GM23338 (cell line): ENCODE measurements around the gene MYCN. TPM values are rescaled to one million over a fixed set of nuclear protein-coding genes. Genes with fewer than 3 reads are reported as not detected.

Source experiments
- ATAC-seq: fragments of 200-7000 bp; cut with Tn5 transposase; 3 replicates; pipeline ENCODE4 v1.9.1; 2020
- DNase-seq: peaks from one replicate; pipeline ENCODE4 v3.0.0-alpha.2; 2015; ENCODE audit warnings: low spot score
- H2AFZ ChIP-seq: fragments of 200-600 bp; sonication (generic); 2 replicates; pipeline ENCODE4 v1.8.0; 2016; ENCODE audit warnings: antibody characterized with exemption, mild to moderate bottlenecking, moderate library complexity
- H3F3A ChIP-seq: fragments of 200-600 bp; sonication (generic); replicated peaks from 2 replicates; pipeline ENCODE4 v1.8.0; 2017; ENCODE audit warnings: antibody characterized with exemption, mixed run types, low read depth
- H3K27ac ChIP-seq: fragments of 200-600 bp; sonication (generic); 2 replicates; pipeline ENCODE4 v1.6.1; 2016; ENCODE audit warnings: low read depth
- H3K27me3 ChIP-seq: fragments of 200-600 bp; sonication (generic); 2 replicates; pipeline ENCODE4 v1.8.0; 2016; ENCODE audit warnings: mild to moderate bottlenecking, mixed run types, moderate library complexity; ENCODE audit not compliant: insufficient read depth
- H3K36me3 ChIP-seq: fragments of 200-600 bp; sonication (generic); 2 replicates; pipeline ENCODE4 v1.8.0; 2016; ENCODE audit warnings: mild to moderate bottlenecking; ENCODE audit not compliant: insufficient read depth
- H3K4me1 ChIP-seq: fragments of 200-600 bp; sonication (generic); 2 replicates; pipeline ENCODE4 v1.8.0; 2016; ENCODE audit warnings: mild to moderate bottlenecking, moderate library complexity; ENCODE audit not compliant: insufficient read depth
- H3K4me2 ChIP-seq: fragments of 200-600 bp; sonication (generic); 2 replicates; pipeline ENCODE4 v1.7.1; 2017; ENCODE audit warnings: mixed run types
- H3K4me3 ChIP-seq: fragments of 200-600 bp; sonication (generic); 2 replicates; pipeline ENCODE4 v1.6.1; 2016; ENCODE audit warnings: mixed run types
- H3K79me2 ChIP-seq: fragments of 200-600 bp; sonication (generic); replicated peaks from 2 replicates; pipeline ENCODE4 v1.8.0; 2017; ENCODE audit warnings: mild to moderate bottlenecking; ENCODE audit not compliant: insufficient read depth
- H3K9me2 ChIP-seq: fragments of 200-600 bp; sonication (generic); 2 replicates; pipeline ENCODE4 v1.8.0; 2017; ENCODE audit not compliant: insufficient read depth
- H4K20me1 ChIP-seq: fragments of 200-600 bp; sonication (generic); replicated peaks from 2 replicates; pipeline ENCODE4 v1.8.0; 2017; ENCODE audit warnings: mild to moderate bottlenecking; ENCODE audit not compliant: insufficient read depth
- H3K27ac Mint-ChIP-seq: 2 replicates; pipeline ENCODE4 v1.8.0; 2020; ENCODE audit warnings: inconsistent platforms, mild to moderate bottlenecking, moderate library complexity, mixed read lengths
- H3K27me3 Mint-ChIP-seq: 3 replicates; pipeline ENCODE4 v1.8.0; 2022; ENCODE audit warnings: low read depth, mild to moderate bottlenecking, moderate library complexity, mixed read lengths, inconsistent platforms; ENCODE audit not compliant: insufficient read depth, poor library complexity
- H3K36me3 Mint-ChIP-seq: 3 replicates; pipeline ENCODE4 v1.8.0; 2021; ENCODE audit warnings: low read depth, mild to moderate bottlenecking, inconsistent platforms, moderate library complexity, mixed read lengths
- H3K4me1 Mint-ChIP-seq: 3 replicates; pipeline ENCODE4 v1.8.0; 2020; ENCODE audit warnings: mild to moderate bottlenecking, inconsistent platforms, mixed read lengths
- H3K4me3 Mint-ChIP-seq: 3 replicates; pipeline ENCODE4 v1.8.0; 2021; ENCODE audit warnings: moderate library complexity, mild to moderate bottlenecking, inconsistent platforms, mixed read lengths
- H3K9me3 Mint-ChIP-seq: 3 replicates; pipeline ENCODE4 v1.8.0; 2020; ENCODE audit warnings: moderate library complexity, mild to moderate bottlenecking, inconsistent platforms, mixed read lengths
- CREB1 ChIP-seq: fragments of 250-450 bp; sonication (Bioruptor Pico); IDR thresholded peaks from 2 replicates; pipeline ENCODE4 v1.5.0; 2020; ENCODE audit warnings: low read depth, mild to moderate bottlenecking, moderate library complexity
- CTCF ChIP-seq, 2 experiments: fragments of 200-600 bp in 1 of 2; sonication (generic) in 1 of 2; conservative IDR thresholded peaks; 2 replicates each; pipeline versions ENCODE4 v1.5.1 to v1.6.1; 2016 to 2017; ENCODE audit warnings: antibody characterized with exemption in 2 of 2, low read depth in 2 of 2, mild to moderate bottlenecking in 2 of 2, moderate library complexity in 1 of 2
- ETS1 ChIP-seq: IDR thresholded peaks from 2 replicates; pipeline ENCODE4 v1.6.1; 2016; ENCODE audit warnings: antibody characterized with exemption
- EZH2 ChIP-seq: fragments of 200-600 bp; sonication (generic); IDR thresholded peaks from one replicate; pipeline ENCODE4 v1.8.0; 2017; ENCODE audit warnings: antibody characterized with exemption, mild to moderate bottlenecking, low read depth; ENCODE audit not compliant: unreplicated experiment
- EZH2phosphoT487 ChIP-seq: fragments of 200-600 bp; sonication (generic); IDR thresholded peaks from one replicate; pipeline ENCODE4 v1.8.1; 2018; ENCODE audit warnings: antibody characterized with exemption; ENCODE audit not compliant: unreplicated experiment
- JUNB ChIP-seq: IDR thresholded peaks from one replicate; pipeline ENCODE4 v1.6.1; 2016; ENCODE audit warnings: antibody characterized with exemption; ENCODE audit not compliant: unreplicated experiment
- NANOG ChIP-seq: IDR thresholded peaks from 2 replicates; pipeline ENCODE4 v1.6.1; 2016; ENCODE audit warnings: antibody characterized with exemption, borderline replicate concordance
- POLR2AphosphoS5 ChIP-seq: IDR thresholded peaks from 2 replicates; pipeline ENCODE4 v1.6.1; 2016; ENCODE audit warnings: antibody characterized with exemption, low read depth
- REST ChIP-seq: IDR thresholded peaks from one replicate; pipeline ENCODE4 v1.6.1; 2018; ENCODE audit warnings: antibody characterized with exemption; ENCODE audit not compliant: unreplicated experiment
- STAT1 ChIP-seq: IDR thresholded peaks from one replicate; pipeline ENCODE4 v1.6.1; 2016; ENCODE audit warnings: antibody characterized with exemption; ENCODE audit not compliant: unreplicated experiment
- ZNF114 ChIP-seq: fragments of 250-450 bp; sonication (Bioruptor Pico); IDR thresholded peaks from 2 replicates; pipeline ENCODE4 v1.5.0; 2020; ENCODE audit warnings: mild to moderate bottlenecking, moderate library complexity
- ZNF331 ChIP-seq: fragments of 250-450 bp; sonication (Bioruptor Pico); IDR thresholded peaks from 2 replicates; pipeline ENCODE4 v1.5.0; 2020; ENCODE audit warnings: low read depth, mild to moderate bottlenecking, moderate library complexity
- ZNF462 ChIP-seq: fragments of 250-450 bp; sonication (Bioruptor Pico); IDR thresholded peaks from 2 replicates; pipeline ENCODE4 v1.5.0; 2020; ENCODE audit warnings: mild to moderate bottlenecking, moderate library complexity
- polyA plus RNA-seq: library from polyadenylated mRNA; unstranded; fragments of >200 nt; fragmentation: Nextera tagmentation; extraction: Ambion mirVana; gene quantifications from 2 replicates; pipeline ENCODE4 v1.2.1, GENCODE V29; 2016
- total RNA-seq: library from RNA; depleted of rRNA; stranded (reverse); fragments of >200 nt; shearing (Covaris generic); gene quantifications from 2 replicates; pipeline ENCODE4 v1.2.3, GENCODE V29; 2014

Gene MYCN
- total and polyA plus RNA-seq, 2 experiments from 2014 or later = 50.8 to 145 TPM

GRCh38 chr2:15947431-15947830, 7.1 kb downstream of the MYCN start:
- Histone ChIP-seq H3K9me2 (no peaks in the 10 kb centered on the region), H3F3A (peaks cover 44% of the 10 kb centered on the region), H3K4me2 (peak overlapping the region; percentile 48; the same call in 1 of the 2 replicates), H3K36me3 (peaks cover 39% of the 10 kb centered on the region), H3K4me1 (peaks cover 34% of the 10 kb centered on the region), H3K79me2 (peaks cover 56% of the 10 kb centered on the region), H4K20me1 (peaks cover 32% of the 10 kb centered on the region), H3K4me3 (no peak overlapping the region), H2AFZ (no peak overlapping the region), H3K27ac (peak overlapping the region; percentile 84), H3K27me3 (no peaks in the 10 kb centered on the region)
- H3K4me3 Mint-ChIP-seq = no peak overlapping the region
- peaks cover 4% of the 10 kb centered on the region; the same call in 1 of the 3 replicates for H3K9me3 Mint-ChIP-seq
- H3K27me3 Mint-ChIP-seq = peaks cover 25% of the 10 kb centered on the region
- H3K36me3 Mint-ChIP-seq = peaks cover 65% of the 10 kb centered on the region
- TF ChIP-seq NANOG = no peak
- TF ChIP-seq ZNF462 (CRISPR knock-in tag) = no peak
- TF ChIP-seq ETS1 = no peak
- no peak for TF ChIP-seq ZNF114
- no peak for TF ChIP-seq CTCF (conservative IDR thresholded peaks at IDR 0.05; ENCODE audit: low read depth in 2 of 2)
- no peak for TF ChIP-seq STAT1
- no peak for TF ChIP-seq REST
- TF ChIP-seq JUNB = no peak
- TF ChIP-seq EZH2 = no peak
- no peak for TF ChIP-seq CREB1 (CRISPR knock-in tag)
- no peak for TF ChIP-seq POLR2AphosphoS5
- no peak for TF ChIP-seq ZNF331
- TF ChIP-seq EZH2phosphoT487 = no peak
- peaks cover 54% of the 10 kb centered on the region for H3K4me1 Mint-ChIP-seq
- H3K27ac Mint-ChIP-seq = no peak overlapping the region
- ATAC-seq (no peak), DNase-seq (no peak)
